Erythroblast (primary cell): ENCODE results near the gene ZNF23.

ENCODE experiments used
- GATA1 ChIP-seq: IDR thresholded peaks from 2 replicates; pipeline ENCODE4 v1.6.1; 2011; ENCODE audit warnings: low read depth, mild to moderate bottlenecking, control low read depth, low read length, moderate library complexity
- POLR2A ChIP-seq: IDR thresholded peaks from 2 replicates; pipeline ENCODE4 v1.6.1; 2011; ENCODE audit warnings: mild to moderate bottlenecking, low read length

GRCh38 chr16:71479420-71479819 lies 17.4 kb upstream of the ZNF23 start:
- no peak for TF ChIP-seq POLR2A
- TF ChIP-seq GATA1 = no peak
